Activated naive CD8-positive, alpha-beta T cell treated with anti-CD3 and anti-CD28 coated beads, Interleukin-2, amount 10 ng/mL, durations not matched to agents 7 days and 5 days (primary cell): Measurements from ENCODE around the gene UBALD1. TPM values are rescaled to one million over a fixed set of nuclear protein-coding genes. Genes with fewer than 3 reads are reported as not detected.

Experiments
- ATAC-seq: fragments of 150-1000 bp; cut with Tn5 transposase; one replicate; pipeline ENCODE4 v1.10.0; 2021; ENCODE audit warnings: low read depth, moderate library complexity
- POLR2A ChIA-PET: fragments of 350-600 bp; sonication (Branson Sonifier 250); formaldehyde crosslinking; loops from one replicate; lab custom pipeline; 2021; ENCODE audit warnings: antibody characterized with exemption; lab: Charles Lee
- DNase-seq: peaks from one replicate; pipeline ENCODE4 v3.0.0; 2021
- H3K27ac Mint-ChIP-seq: one replicate; pipeline ENCODE4 v1.8.0; 2022; ENCODE audit warnings: mild to moderate bottlenecking, mixed read lengths
- H3K27me3 Mint-ChIP-seq: one replicate; pipeline ENCODE4 v1.8.0; 2022; ENCODE audit warnings: mild to moderate bottlenecking, moderate library complexity, mixed read lengths
- H3K36me3 Mint-ChIP-seq: one replicate; pipeline ENCODE4 v1.8.0; 2021; ENCODE audit warnings: mild to moderate bottlenecking, mixed read lengths
- H3K4me1 Mint-ChIP-seq: one replicate; pipeline ENCODE4 v1.8.0; 2021; ENCODE audit warnings: mixed read lengths
- H3K4me3 Mint-ChIP-seq: one replicate; pipeline ENCODE4 v1.8.0; 2022; ENCODE audit warnings: mild to moderate bottlenecking, moderate library complexity, mixed read lengths
- H3K9me3 Mint-ChIP-seq: one replicate; pipeline ENCODE4 v1.8.0; 2021; ENCODE audit warnings: mixed read lengths
- total RNA-seq, 2 experiments: library from RNA; stranded (reverse); gene quantifications; one replicate each; pipeline ENCODE4 v1.2.3, GENCODE V29; 2021

The UBALD1 gene
- total RNA-seq, 2 experiments from 2014 or later: 21.3 to 23.7 TPM

GRCh38 chr16:4594433-4595410 lies 20.0 kb downstream of the UBALD1 start:
- Mint-ChIP-seq H3K9me3 (no peaks in the 10 kb centered on the region), H3K4me1 (no peaks in the 10 kb centered on the region), H3K4me3 (no peak overlapping the region), H3K27me3 (peaks cover 8% of the 10 kb centered on the region), H3K27ac (no peak overlapping the region), H3K36me3 (no peaks in the 10 kb centered on the region)
- no peak for DNase-seq
- POLR2A ChIA-PET: no interaction called here
- ATAC-seq: no peak

- POLR2A ChIA-PET: no interaction called here
- no peak for DNase-seq
- no peak overlapping the region for H3K4me3 Mint-ChIP-seq
- no peak for ATAC-seq
- peaks cover 4% of the 10 kb centered on the region for H3K27me3 Mint-ChIP-seq
- no peak overlapping the region for H3K27ac Mint-ChIP-seq
- peaks cover 1% of the 10 kb centered on the region for H3K9me3 Mint-ChIP-seq
- peaks cover 2% of the 10 kb centered on the region for H3K36me3 Mint-ChIP-seq
- H3K4me1 Mint-ChIP-seq: no peaks in the 10 kb centered on the region
Observed at GRCh38 chr16:4593086-4593485, 21.6 kb downstream of the UBALD1 start.

GRCh38 chr16:4591706-4592470 lies 22.8 kb downstream of the UBALD1 start:
- POLR2A ChIA-PET: interaction anchor here (0.6 kb wide), 2 partner anchors 14 to 146 kb away, joined by 3 to 6 read pairs; no protein-coding TSS in a partner anchor
- no peak for ATAC-seq

GRCh38 chr16:4591191-4591590 lies 23.5 kb downstream of the UBALD1 start:
- H3K4me3 Mint-ChIP-seq: no peak overlapping the region
- H3K27me3 Mint-ChIP-seq: peaks cover 10% of the 10 kb centered on the region
- ATAC-seq: no peak
- peaks cover 2% of the 10 kb centered on the region for H3K36me3 Mint-ChIP-seq
- peaks cover 2% of the 10 kb centered on the region for H3K9me3 Mint-ChIP-seq
- no peak overlapping the region for H3K27ac Mint-ChIP-seq
- no peak for DNase-seq
- no peaks in the 10 kb centered on the region for H3K4me1 Mint-ChIP-seq
- POLR2A ChIA-PET: interaction anchor here (0.6 kb wide), 1 partner anchor 145 kb away, joined by 6 read pairs; no protein-coding TSS in a partner anchor

More at GRCh38 chr16:4591706-4592470, 22.8 kb downstream of the UBALD1 start:
- Mint-ChIP-seq H3K4me3 (no peak overlapping the region), H3K27ac (no peak overlapping the region), H3K36me3 (peaks cover 2% of the 10 kb centered on the region), H3K9me3 (peaks cover 2% of the 10 kb centered on the region), H3K4me1 (no peaks in the 10 kb centered on the region), H3K27me3 (peaks cover 5% of the 10 kb centered on the region)
- no peak for DNase-seq

- H3K36me3 Mint-ChIP-seq: peaks cover 2% of the 10 kb centered on the region
- DNase-seq (no peak), ATAC-seq (no peak)
- H3K4me3 Mint-ChIP-seq: no peak overlapping the region
- H3K9me3 Mint-ChIP-seq: peaks cover 2% of the 10 kb centered on the region
- no peak overlapping the region for H3K27ac Mint-ChIP-seq
- POLR2A ChIA-PET: no interaction called here
- peaks cover 17% of the 10 kb centered on the region for H3K27me3 Mint-ChIP-seq
- H3K4me1 Mint-ChIP-seq: peaks cover 4% of the 10 kb centered on the region
Observed at GRCh38 chr16:4588961-4589360, 25.7 kb downstream of the UBALD1 start.

GRCh38 chr16:4588386-4588785 lies 26.3 kb downstream of the UBALD1 start:
- H3K27me3 Mint-ChIP-seq: peaks cover 17% of the 10 kb centered on the region
- POLR2A ChIA-PET: interaction anchor here (0.6 to 1.1 kb wide), 3 partner anchors 25 to 112 kb away, joined by 3 to 4 read pairs (median 3); partner anchors contain the start of gene HMOX2
- no peak overlapping the region for H3K4me3 Mint-ChIP-seq
- no peak overlapping the region for H3K27ac Mint-ChIP-seq
- H3K9me3 Mint-ChIP-seq: peaks cover 2% of the 10 kb centered on the region
- peaks cover 2% of the 10 kb centered on the region for H3K36me3 Mint-ChIP-seq
- DNase-seq (no peak), ATAC-seq (no peak)
- H3K4me1 Mint-ChIP-seq: peaks cover 4% of the 10 kb centered on the region

GRCh38 chr16:4586291-4586690 lies 28.4 kb downstream of the UBALD1 start:
- no peak overlapping the region for H3K27ac Mint-ChIP-seq
- peaks cover 4% of the 10 kb centered on the region for H3K4me1 Mint-ChIP-seq
- H3K4me3 Mint-ChIP-seq: no peak overlapping the region
- H3K36me3 Mint-ChIP-seq: peaks cover 2% of the 10 kb centered on the region
- POLR2A ChIA-PET: no interaction called here
- DNase-seq: no peak
- H3K27me3 Mint-ChIP-seq: peaks cover 17% of the 10 kb centered on the region
- ATAC-seq: no peak
- peaks cover 2% of the 10 kb centered on the region for H3K9me3 Mint-ChIP-seq

GRCh38 chr16:4583906-4584305 lies 30.8 kb downstream of the UBALD1 start:
- ATAC-seq (no peak), DNase-seq (no peak)
- peaks cover 2% of the 10 kb centered on the region for H3K36me3 Mint-ChIP-seq
- POLR2A ChIA-PET: no interaction called here
- no peak overlapping the region for H3K27ac Mint-ChIP-seq
- H3K4me1 Mint-ChIP-seq: peaks cover 4% of the 10 kb centered on the region
- H3K27me3 Mint-ChIP-seq: peaks cover 17% of the 10 kb centered on the region
- H3K4me3 Mint-ChIP-seq: no peak overlapping the region
- peaks cover 2% of the 10 kb centered on the region for H3K9me3 Mint-ChIP-seq

- Mint-ChIP-seq H3K27me3 (no peaks in the 10 kb centered on the region), H3K36me3 (no peaks in the 10 kb centered on the region), H3K27ac (no peak overlapping the region), H3K4me1 (no peaks in the 10 kb centered on the region), H3K9me3 (no peaks in the 10 kb centered on the region), H3K4me3 (no peak overlapping the region)
- DNase-seq: no peak
- POLR2A ChIA-PET: no interaction called here
- ATAC-seq: no peak
Observed at GRCh38 chr16:4580250-4580649, 34.4 kb downstream of the UBALD1 start.

- Mint-ChIP-seq H3K27me3 (no peaks in the 10 kb centered on the region), H3K4me3 (no peak overlapping the region), H3K36me3 (no peaks in the 10 kb centered on the region), H3K27ac (no peak overlapping the region), H3K4me1 (peaks cover 2% of the 10 kb centered on the region), H3K9me3 (no peaks in the 10 kb centered on the region)
- POLR2A ChIA-PET: interaction anchor here (0.6 to 0.7 kb wide), 2 partner anchors 62 to 122 kb away, joined by 3 to 6 read pairs; no protein-coding TSS in a partner anchor
- no peak for DNase-seq
- no peak for ATAC-seq
Observed at GRCh38 chr16:4578961-4579530, 35.6 kb downstream of the UBALD1 start.

- POLR2A ChIA-PET: no interaction called here
- no peak overlapping the region for H3K4me3 Mint-ChIP-seq
- peaks cover 2% of the 10 kb centered on the region for H3K4me1 Mint-ChIP-seq
- H3K27me3 Mint-ChIP-seq: no peaks in the 10 kb centered on the region
- no peaks in the 10 kb centered on the region for H3K9me3 Mint-ChIP-seq
- no peak for ATAC-seq
- no peaks in the 10 kb centered on the region for H3K36me3 Mint-ChIP-seq
- no peak overlapping the region for H3K27ac Mint-ChIP-seq
- no peak for DNase-seq
Observed at GRCh38 chr16:4576008-4576407, 38.7 kb downstream of the UBALD1 start.

GRCh38 chr16:4574919-4575705 lies 39.6 kb downstream of the UBALD1 start:
- no peaks in the 10 kb centered on the region for H3K9me3 Mint-ChIP-seq
- H3K4me3 Mint-ChIP-seq: no peak overlapping the region
- POLR2A ChIA-PET: interaction anchor here (0.5 to 0.6 kb wide), 2 partner anchors 35 to 37 kb away, joined by 3 to 4 read pairs; no protein-coding TSS in a partner anchor
- DNase-seq (peak; percentile 46), ATAC-seq (peak; percentile 79)
- H3K27ac Mint-ChIP-seq: peak overlapping the region; percentile 63
- no peaks in the 10 kb centered on the region for H3K36me3 Mint-ChIP-seq
- peaks cover 2% of the 10 kb centered on the region for H3K4me1 Mint-ChIP-seq
- H3K27me3 Mint-ChIP-seq: no peaks in the 10 kb centered on the region
